GM18505 (cell line): ENCODE measurements around the gene WASHC3.

Experiments used
- ATAC-seq: cut with Tn5 transposase; IDR thresholded peaks from one replicate; pipeline ENCODE4 v1.9.1; 2021; ENCODE audit not compliant: unreplicated experiment
- POLR2A ChIP-seq: IDR thresholded peaks from 4 replicates; pipeline ENCODE4 v1.6.1; 2011; ENCODE audit warnings: borderline replicate concordance; ENCODE audit not compliant: insufficient read depth, insufficient read length; ENCODE audit errors: extremely low read depth

WASHC3 gene

GRCh38 chr12:102063069-102063468 lies 1.3 kb upstream of the WASHC3 start:
- no peak for TF ChIP-seq POLR2A
- ATAC-seq = no peak

- no peak for TF ChIP-seq POLR2A
- ATAC-seq = no peak
Observed at GRCh38 chr12:102062419-102062806, 622 bp upstream of the WASHC3 start.

GRCh38 chr12:102061096-102061559 lies 663 bp downstream of the WASHC3 start:
- TF ChIP-seq POLR2A = no peak
- ATAC-seq = peak; percentile 40

GRCh38 chr12:102059343-102059742 lies 2.4 kb downstream of the WASHC3 start:
- TF ChIP-seq POLR2A = no peak
- ATAC-seq = no peak

- ATAC-seq = no peak
- TF ChIP-seq POLR2A = no peak
Observed at GRCh38 chr12:102054345-102054744, 7.4 kb downstream of the WASHC3 start.

- no peak for TF ChIP-seq POLR2A
- no peak for ATAC-seq
Observed at GRCh38 chr12:102053062-102053349, 8.8 kb downstream of the WASHC3 start.

GRCh38 chr12:102052192-102053061 lies 9.4 kb downstream of the WASHC3 start:
- no peak for ATAC-seq
- TF ChIP-seq POLR2A = no peak

GRCh38 chr12:102051431-102051965 lies 10.3 kb downstream of the WASHC3 start:
- ATAC-seq = no peak
- no peak for TF ChIP-seq POLR2A

- no peak for TF ChIP-seq POLR2A
- no peak for ATAC-seq
Observed at GRCh38 chr12:102050660-102051430, 10.9 kb downstream of the WASHC3 start.

- ATAC-seq = no peak
- TF ChIP-seq POLR2A = no peak
Observed at GRCh38 chr12:102043928-102044327, 17.9 kb downstream of the WASHC3 start.

- ATAC-seq = no peak
Observed at GRCh38 chr12:102033991-102034745, 27.6 kb downstream of the WASHC3 start.

GRCh38 chr12:102031852-102032251 lies 29.9 kb downstream of the WASHC3 start:
- TF ChIP-seq POLR2A = no peak
- no peak for ATAC-seq

More at GRCh38 chr12:102033991-102034745, 27.6 kb downstream of the WASHC3 start:
- no peak for TF ChIP-seq POLR2A

- no peak for TF ChIP-seq POLR2A
- ATAC-seq = no peak
Observed at GRCh38 chr12:102029141-102029540, 32.6 kb downstream of the WASHC3 start.
